GM10266 (cell line): Measurements from ENCODE around the gene RAB9B.

Source experiments
- DNase-seq: peaks from one replicate; pipeline ENCODE4 v3.0.0; 2012; ENCODE audit errors: extremely low spot score
- TF ChIP-seq, protein P1 (sequence below): IDR thresholded peaks from 2 replicates; pipeline ENCODE4 v1.5.1; 2012; ENCODE audit warnings: mild to moderate bottlenecking, low read depth; ENCODE audit not compliant: control insufficient read depth, insufficient read depth; ENCODE audit errors: missing control alignments

RAB9B gene

DNA sequence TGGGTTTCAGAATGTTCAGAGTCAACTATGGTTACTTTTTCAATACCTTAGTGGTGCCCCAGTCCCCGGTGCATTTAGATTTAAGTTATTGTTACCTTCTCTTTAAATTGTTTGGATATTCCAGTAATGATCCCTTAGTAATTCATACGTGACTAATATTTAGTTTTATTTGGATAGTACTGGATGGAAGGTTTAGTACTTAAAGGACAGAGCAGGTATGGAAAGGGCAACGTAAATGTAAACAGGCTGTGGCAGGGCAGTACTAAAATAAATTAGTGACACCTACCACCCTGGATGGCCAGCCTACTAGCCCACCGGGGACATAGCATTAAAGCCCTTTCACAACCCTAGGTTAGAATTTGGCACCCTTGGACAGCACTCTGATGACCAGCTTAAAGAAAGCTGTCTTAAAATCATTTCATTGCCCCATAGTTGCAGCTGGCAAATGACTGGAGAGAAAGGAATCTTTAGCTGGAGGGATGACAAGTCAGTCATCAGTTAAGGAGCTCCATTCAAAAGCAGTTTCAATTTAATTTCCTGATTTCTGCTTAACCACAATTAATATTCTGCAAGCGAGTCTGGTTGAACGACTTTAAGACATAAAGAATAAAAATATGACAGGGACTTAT lies 39.0 kb downstream of the RAB9B start:
- no peak for DNase-seq
- TF ChIP-seq, protein P1, sequence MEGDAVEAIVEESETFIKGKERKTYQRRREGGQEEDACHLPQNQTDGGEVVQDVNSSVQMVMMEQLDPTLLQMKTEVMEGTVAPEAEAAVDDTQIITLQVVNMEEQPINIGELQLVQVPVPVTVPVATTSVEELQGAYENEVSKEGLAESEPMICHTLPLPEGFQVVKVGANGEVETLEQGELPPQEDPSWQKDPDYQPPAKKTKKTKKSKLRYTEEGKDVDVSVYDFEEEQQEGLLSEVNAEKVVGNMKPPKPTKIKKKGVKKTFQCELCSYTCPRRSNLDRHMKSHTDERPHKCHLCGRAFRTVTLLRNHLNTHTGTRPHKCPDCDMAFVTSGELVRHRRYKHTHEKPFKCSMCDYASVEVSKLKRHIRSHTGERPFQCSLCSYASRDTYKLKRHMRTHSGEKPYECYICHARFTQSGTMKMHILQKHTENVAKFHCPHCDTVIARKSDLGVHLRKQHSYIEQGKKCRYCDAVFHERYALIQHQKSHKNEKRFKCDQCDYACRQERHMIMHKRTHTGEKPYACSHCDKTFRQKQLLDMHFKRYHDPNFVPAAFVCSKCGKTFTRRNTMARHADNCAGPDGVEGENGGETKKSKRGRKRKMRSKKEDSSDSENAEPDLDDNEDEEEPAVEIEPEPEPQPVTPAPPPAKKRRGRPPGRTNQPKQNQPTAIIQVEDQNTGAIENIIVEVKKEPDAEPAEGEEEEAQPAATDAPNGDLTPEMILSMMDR, result no peak

DNA sequence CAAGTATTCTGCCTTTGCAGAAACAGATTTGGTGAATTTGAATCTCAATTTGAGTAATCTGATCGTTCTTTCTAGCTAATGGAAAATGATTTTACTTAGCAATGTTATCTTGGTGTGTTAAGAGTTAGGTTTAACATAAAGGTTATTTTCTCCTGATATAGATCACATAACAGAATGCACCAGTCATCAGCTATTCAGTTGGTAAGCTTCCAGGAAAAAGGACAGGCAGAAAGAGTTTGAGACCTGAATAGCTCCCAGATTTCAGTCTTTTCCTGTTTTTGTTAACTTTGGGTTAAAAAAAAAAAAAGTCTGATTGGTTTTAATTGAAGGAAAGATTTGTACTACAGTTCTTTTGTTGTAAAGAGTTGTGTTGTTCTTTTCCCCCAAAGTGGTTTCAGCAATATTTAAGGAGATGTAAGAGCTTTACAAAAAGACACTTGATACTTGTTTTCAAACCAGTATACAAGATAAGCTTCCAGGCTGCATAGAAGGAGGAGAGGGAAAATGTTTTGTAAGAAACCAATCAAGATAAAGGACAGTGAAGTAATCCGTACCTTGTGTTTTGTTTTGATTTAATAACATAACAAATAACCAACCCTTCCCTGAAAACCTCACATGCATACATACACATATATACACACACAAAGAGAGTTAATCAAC lies 40.1 kb downstream of the RAB9B start:
- DNase-seq, result no peak
- TF ChIP-seq, protein P1, result no peak

DNA sequence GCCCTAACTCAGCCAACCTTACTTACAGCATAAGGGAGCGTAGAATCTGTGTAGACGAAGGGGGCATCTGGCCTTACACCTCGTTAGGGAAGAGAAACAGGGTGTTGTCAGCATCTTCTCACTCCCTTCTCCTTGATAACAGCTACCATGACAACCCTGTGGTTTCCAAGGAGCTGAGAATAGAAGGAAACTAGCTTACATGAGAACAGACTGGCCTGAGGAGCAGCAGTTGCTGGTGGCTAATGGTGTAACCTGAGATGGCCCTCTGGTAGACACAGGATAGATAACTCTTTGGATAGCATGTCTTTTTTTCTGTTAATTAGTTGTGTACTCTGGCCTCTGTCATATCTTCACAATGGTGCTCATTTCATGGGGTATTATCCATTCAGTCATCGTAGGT lies 40.8 kb downstream of the RAB9B start:
- no peak for DNase-seq
- TF ChIP-seq, protein P1, result no peak

DNA sequence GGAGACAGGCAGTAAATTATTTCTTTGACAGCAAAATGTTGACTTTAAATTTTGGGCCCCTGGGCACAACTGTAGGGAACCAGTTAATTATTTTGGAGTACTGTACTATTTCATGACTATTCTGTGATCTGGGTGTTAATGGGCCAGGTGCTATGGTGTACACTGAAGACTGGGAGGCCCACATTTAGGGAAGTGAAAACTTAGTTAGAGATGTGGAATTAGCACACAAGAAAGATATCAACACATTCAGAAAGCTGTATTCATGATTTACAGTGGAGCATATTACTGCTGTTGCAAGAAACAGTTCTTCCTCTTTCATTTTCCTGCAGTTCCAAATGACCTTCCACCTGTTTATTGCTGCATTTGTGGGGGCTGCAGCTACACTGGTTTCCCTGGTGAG lies 43.1 kb downstream of the RAB9B start:
- TF ChIP-seq, protein P1, result no peak
- no peak for DNase-seq

DNA sequence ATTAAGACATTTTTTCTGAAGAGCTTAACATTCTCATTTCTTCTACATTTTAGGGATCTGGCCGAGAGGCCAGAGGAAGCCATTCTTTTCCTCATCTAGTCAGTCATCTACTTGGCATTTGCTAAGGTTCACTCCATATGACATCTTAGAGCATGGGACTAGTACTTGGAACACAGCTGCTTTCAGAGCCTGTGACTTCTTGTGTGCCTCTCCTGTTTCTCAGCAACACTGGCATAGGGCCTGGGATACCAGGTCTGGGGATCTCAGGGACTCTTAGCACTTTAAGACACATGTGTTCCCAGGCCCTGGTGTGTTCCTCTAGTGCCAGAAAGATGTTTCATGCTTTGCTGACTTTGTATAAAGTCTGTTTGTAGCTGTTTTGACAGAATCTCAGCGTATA lies 48.1 kb downstream of the RAB9B start:
- TF ChIP-seq, protein P1, result no peak
- no peak for DNase-seq

DNA sequence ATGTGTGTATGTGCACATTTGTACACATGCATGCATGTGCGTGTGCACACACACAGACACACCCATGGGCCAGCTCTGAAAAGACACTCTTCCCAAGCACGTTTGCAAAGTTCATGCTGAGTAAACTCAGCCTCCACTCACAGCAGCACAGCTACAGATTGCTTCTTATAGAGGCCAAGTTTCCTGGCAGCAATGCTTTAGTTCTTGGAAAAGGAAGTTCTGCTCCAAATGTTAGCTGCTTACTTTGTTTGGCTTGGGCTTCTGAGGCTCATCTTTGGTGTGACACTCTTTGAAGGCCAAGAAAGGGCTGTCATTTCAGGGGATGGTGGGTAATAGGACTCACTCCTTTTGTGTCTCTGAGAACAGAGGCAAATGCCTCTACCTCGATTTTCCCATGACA lies 48.9 kb downstream of the RAB9B start:
- TF ChIP-seq, protein P1, result no peak
- DNase-seq, result no peak

DNA sequence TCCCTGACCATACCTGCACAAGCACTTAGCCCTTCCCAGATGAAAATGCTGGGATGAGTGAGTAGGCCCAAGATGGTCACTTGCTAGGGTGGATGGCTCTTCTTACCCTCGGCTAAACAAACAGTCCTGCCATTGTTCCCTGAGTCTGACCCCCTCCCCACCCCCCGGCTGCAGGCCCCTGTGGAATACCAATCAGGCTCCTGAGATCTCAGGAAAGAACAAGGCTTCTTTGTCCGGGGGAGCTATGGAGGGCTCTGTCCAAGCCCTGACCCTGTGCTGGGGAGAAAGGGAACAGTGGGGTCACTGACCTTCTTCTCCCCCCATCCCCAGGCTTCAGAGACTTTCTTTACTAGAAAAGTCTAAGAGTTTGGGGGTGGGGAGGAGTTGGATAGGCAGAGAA lies 49.4 kb downstream of the RAB9B start:
- TF ChIP-seq, protein P1, result no peak

More for the DNA sequence above, 49.4 kb downstream of the RAB9B start:
- no peak for DNase-seq
